Fibroblast of pulmonary artery (primary cell): ENCODE measurements around the gene PRCC.

ENCODE experiments used
- DNase-seq: peaks from one replicate; pipeline ENCODE4 v3.0.0-alpha.2; 2010; ENCODE audit warnings: low read depth
- H3K4me3 ChIP-seq: replicated peaks from 2 replicates; pipeline ENCODE4 v1.5.1; 2011; ENCODE audit warnings: low read depth, mild to moderate bottlenecking, control low read depth, low read length, moderate library complexity
- TF ChIP-seq, protein P1 (sequence below): IDR thresholded peaks from 2 replicates; pipeline ENCODE4 v1.5.1; 2011; ENCODE audit warnings: mild to moderate bottlenecking, control low read depth, low read length, inconsistent platforms; ENCODE audit errors: missing control alignments

The PRCC gene

GRCh38 chr1:156845055-156845952 is 78.0 kb downstream of the PRCC start:
- H3K4me3 ChIP-seq = no peak overlapping the region
- DNase-seq = no peak
- TF ChIP-seq, protein P1, sequence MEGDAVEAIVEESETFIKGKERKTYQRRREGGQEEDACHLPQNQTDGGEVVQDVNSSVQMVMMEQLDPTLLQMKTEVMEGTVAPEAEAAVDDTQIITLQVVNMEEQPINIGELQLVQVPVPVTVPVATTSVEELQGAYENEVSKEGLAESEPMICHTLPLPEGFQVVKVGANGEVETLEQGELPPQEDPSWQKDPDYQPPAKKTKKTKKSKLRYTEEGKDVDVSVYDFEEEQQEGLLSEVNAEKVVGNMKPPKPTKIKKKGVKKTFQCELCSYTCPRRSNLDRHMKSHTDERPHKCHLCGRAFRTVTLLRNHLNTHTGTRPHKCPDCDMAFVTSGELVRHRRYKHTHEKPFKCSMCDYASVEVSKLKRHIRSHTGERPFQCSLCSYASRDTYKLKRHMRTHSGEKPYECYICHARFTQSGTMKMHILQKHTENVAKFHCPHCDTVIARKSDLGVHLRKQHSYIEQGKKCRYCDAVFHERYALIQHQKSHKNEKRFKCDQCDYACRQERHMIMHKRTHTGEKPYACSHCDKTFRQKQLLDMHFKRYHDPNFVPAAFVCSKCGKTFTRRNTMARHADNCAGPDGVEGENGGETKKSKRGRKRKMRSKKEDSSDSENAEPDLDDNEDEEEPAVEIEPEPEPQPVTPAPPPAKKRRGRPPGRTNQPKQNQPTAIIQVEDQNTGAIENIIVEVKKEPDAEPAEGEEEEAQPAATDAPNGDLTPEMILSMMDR = no peak

GRCh38 chr1:156845953-156846545 is 78.7 kb downstream of the PRCC start:
- TF ChIP-seq, protein P1 = no peak
- no peak overlapping the region for H3K4me3 ChIP-seq
- DNase-seq = no peak

DNA sequence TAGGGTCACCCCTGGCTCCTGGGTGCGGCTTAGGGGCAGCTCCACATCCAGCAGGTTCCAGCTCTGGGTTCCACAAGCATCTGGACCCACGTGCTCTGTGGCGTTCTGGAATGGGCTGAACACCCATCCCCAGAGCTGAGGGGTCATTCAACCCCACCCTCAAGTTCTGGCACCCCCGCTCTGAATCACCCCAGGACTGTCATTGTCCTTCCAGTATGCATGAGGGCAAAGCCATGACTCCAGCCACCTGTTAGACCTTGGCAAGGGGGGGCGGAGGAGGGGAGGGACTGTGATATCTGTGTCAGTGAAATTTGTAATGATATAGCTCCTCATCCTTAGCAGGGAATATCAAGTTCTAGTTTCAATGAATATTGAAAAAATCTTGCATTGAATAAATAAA is 79.3 kb downstream of the PRCC start:
- TF ChIP-seq, protein P1 = no peak
- H3K4me3 ChIP-seq = no peak overlapping the region
- DNase-seq = no peak

GRCh38 chr1:156847591-156848460 is 80.5 kb downstream of the PRCC start:
- TF ChIP-seq, protein P1 = no peak
- no peak overlapping the region for H3K4me3 ChIP-seq
- DNase-seq = no peak

GRCh38 chr1:156848461-156849150 is 81.3 kb downstream of the PRCC start:
- TF ChIP-seq, protein P1 = no peak
- no peak for DNase-seq
- H3K4me3 ChIP-seq = no peak overlapping the region

- DNase-seq = no peak
- H3K4me3 ChIP-seq = no peak overlapping the region
- TF ChIP-seq, protein P1 = no peak
Observed at GRCh38 chr1:156849151-156849496, 81.8 kb downstream of the PRCC start.
